ENCODE results near the gene MPZ. TPM values are rescaled to one million over a fixed set of nuclear protein-coding genes. Genes with fewer than 3 reads are reported as not detected.

MPZ gene
- total and polyA plus RNA-seq, 9 of the 15 experiments (the other 6 are each of a cell fraction or from before 2014, with no cell fraction given): 0.22 to 16.6 (median 10.9) TPM

DNA sequence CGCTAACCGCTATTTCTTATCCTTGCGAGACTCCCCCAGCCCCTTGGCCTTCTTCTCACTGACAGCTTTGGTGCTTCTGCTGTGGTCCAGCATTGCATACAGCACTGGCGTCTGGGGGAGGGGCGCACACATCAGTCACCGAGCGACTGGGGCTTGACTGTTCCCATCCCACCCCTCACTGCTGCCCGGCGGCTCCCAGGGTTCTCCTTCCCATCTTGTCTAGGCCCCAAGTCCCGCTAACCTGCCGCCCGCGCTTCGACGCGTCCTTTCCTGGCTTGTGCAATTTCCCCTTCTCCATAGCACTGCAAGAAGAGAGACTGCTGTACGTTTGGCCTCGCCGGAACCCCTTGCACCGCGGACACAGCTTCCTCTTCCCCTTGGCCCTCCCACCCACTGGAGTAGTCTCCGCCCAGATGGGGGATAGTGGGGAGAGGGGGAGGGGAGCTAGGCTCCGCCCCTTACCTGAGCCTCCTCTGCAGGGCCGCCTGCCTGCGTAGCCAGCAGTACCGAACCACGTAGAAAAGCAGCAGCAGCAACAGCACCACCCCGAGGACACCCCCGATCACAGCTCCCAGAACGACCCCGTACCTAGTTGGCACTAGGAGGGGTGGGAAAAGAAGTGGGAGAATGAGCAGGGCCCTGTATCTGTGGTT, 3.8 kb downstream of the MPZ start (continued):
- TF ChIP-seq, protein P1, sequence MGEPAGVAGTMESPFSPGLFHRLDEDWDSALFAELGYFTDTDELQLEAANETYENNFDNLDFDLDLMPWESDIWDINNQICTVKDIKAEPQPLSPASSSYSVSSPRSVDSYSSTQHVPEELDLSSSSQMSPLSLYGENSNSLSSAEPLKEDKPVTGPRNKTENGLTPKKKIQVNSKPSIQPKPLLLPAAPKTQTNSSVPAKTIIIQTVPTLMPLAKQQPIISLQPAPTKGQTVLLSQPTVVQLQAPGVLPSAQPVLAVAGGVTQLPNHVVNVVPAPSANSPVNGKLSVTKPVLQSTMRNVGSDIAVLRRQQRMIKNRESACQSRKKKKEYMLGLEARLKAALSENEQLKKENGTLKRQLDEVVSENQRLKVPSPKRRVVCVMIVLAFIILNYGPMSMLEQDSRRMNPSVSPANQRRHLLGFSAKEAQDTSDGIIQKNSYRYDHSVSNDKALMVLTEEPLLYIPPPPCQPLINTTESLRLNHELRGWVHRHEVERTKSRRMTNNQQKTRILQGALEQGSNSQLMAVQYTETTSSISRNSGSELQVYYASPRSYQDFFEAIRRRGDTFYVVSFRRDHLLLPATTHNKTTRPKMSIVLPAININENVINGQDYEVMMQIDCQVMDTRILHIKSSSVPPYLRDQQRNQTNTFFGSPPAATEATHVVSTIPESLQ (CRISPR knock-in tag; IDR thresholded peaks at IDR 0.05): no peak; the same call in 1 of the 2 replicates
- peak in 1 of 2 experiments; percentile 15; a peak in 2 of 4 replicates for TF ChIP-seq HDAC1 (IDR thresholded peaks at IDR 0.05)
- peak; percentile 69 for TF ChIP-seq POLR2A (conservative IDR thresholded peaks at IDR 0.05)
- TF ChIP-seq, protein P2, sequence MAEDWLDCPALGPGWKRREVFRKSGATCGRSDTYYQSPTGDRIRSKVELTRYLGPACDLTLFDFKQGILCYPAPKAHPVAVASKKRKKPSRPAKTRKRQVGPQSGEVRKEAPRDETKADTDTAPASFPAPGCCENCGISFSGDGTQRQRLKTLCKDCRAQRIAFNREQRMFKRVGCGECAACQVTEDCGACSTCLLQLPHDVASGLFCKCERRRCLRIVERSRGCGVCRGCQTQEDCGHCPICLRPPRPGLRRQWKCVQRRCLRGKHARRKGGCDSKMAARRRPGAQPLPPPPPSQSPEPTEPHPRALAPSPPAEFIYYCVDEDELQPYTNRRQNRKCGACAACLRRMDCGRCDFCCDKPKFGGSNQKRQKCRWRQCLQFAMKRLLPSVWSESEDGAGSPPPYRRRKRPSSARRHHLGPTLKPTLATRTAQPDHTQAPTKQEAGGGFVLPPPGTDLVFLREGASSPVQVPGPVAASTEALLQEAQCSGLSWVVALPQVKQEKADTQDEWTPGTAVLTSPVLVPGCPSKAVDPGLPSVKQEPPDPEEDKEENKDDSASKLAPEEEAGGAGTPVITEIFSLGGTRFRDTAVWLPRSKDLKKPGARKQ (CRISPR knock-in tag; IDR thresholded peaks at IDR 0.05): no peak
- TF ChIP-seq POLR2AphosphoS5 (IDR thresholded peaks at IDR 0.05; ENCODE audit: control insufficient read depth, insufficient read depth, low read depth, low read length): no peak; the same call in 1 of the 2 replicates
- TF ChIP-seq, protein P3, sequence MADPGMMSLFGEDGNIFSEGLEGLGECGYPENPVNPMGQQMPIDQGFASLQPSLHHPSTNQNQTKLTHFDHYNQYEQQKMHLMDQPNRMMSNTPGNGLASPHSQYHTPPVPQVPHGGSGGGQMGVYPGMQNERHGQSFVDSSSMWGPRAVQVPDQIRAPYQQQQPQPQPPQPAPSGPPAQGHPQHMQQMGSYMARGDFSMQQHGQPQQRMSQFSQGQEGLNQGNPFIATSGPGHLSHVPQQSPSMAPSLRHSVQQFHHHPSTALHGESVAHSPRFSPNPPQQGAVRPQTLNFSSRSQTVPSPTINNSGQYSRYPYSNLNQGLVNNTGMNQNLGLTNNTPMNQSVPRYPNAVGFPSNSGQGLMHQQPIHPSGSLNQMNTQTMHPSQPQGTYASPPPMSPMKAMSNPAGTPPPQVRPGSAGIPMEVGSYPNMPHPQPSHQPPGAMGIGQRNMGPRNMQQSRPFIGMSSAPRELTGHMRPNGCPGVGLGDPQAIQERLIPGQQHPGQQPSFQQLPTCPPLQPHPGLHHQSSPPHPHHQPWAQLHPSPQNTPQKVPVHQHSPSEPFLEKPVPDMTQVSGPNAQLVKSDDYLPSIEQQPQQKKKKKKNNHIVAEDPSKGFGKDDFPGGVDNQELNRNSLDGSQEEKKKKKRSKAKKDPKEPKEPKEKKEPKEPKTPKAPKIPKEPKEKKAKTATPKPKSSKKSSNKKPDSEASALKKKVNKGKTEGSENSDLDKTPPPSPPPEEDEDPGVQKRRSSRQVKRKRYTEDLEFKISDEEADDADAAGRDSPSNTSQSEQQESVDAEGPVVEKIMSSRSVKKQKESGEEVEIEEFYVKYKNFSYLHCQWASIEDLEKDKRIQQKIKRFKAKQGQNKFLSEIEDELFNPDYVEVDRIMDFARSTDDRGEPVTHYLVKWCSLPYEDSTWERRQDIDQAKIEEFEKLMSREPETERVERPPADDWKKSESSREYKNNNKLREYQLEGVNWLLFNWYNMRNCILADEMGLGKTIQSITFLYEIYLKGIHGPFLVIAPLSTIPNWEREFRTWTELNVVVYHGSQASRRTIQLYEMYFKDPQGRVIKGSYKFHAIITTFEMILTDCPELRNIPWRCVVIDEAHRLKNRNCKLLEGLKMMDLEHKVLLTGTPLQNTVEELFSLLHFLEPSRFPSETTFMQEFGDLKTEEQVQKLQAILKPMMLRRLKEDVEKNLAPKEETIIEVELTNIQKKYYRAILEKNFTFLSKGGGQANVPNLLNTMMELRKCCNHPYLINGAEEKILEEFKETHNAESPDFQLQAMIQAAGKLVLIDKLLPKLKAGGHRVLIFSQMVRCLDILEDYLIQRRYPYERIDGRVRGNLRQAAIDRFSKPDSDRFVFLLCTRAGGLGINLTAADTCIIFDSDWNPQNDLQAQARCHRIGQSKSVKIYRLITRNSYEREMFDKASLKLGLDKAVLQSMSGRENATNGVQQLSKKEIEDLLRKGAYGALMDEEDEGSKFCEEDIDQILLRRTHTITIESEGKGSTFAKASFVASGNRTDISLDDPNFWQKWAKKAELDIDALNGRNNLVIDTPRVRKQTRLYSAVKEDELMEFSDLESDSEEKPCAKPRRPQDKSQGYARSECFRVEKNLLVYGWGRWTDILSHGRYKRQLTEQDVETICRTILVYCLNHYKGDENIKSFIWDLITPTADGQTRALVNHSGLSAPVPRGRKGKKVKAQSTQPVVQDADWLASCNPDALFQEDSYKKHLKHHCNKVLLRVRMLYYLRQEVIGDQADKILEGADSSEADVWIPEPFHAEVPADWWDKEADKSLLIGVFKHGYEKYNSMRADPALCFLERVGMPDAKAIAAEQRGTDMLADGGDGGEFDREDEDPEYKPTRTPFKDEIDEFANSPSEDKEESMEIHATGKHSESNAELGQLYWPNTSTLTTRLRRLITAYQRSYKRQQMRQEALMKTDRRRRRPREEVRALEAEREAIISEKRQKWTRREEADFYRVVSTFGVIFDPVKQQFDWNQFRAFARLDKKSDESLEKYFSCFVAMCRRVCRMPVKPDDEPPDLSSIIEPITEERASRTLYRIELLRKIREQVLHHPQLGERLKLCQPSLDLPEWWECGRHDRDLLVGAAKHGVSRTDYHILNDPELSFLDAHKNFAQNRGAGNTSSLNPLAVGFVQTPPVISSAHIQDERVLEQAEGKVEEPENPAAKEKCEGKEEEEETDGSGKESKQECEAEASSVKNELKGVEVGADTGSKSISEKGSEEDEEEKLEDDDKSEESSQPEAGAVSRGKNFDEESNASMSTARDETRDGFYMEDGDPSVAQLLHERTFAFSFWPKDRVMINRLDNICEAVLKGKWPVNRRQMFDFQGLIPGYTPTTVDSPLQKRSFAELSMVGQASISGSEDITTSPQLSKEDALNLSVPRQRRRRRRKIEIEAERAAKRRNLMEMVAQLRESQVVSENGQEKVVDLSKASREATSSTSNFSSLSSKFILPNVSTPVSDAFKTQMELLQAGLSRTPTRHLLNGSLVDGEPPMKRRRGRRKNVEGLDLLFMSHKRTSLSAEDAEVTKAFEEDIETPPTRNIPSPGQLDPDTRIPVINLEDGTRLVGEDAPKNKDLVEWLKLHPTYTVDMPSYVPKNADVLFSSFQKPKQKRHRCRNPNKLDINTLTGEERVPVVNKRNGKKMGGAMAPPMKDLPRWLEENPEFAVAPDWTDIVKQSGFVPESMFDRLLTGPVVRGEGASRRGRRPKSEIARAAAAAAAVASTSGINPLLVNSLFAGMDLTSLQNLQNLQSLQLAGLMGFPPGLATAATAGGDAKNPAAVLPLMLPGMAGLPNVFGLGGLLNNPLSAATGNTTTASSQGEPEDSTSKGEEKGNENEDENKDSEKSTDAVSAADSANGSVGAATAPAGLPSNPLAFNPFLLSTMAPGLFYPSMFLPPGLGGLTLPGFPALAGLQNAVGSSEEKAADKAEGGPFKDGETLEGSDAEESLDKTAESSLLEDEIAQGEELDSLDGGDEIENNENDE (IDR thresholded peaks at IDR 0.05; ENCODE audit: low read depth, low read length): no peak
- TF ChIP-seq ATF7 (IDR thresholded peaks at IDR 0.05): peak; percentile 25; the same call in 1 of the 2 replicates
- peak; percentile 35 for TF ChIP-seq EP400 (IDR thresholded peaks at IDR 0.05)
- TF ChIP-seq, protein P4, sequence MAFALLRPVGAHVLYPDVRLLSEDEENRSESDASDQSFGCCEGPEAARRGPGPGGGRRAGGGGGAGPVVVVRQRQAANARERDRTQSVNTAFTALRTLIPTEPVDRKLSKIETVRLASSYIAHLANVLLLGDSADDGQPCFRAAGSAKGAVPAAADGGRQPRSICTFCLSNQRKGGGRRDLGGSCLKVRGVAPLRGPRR (CRISPR knock-in tag; IDR thresholded peaks at IDR 0.05): no peak
- TF ChIP-seq, protein P5, sequence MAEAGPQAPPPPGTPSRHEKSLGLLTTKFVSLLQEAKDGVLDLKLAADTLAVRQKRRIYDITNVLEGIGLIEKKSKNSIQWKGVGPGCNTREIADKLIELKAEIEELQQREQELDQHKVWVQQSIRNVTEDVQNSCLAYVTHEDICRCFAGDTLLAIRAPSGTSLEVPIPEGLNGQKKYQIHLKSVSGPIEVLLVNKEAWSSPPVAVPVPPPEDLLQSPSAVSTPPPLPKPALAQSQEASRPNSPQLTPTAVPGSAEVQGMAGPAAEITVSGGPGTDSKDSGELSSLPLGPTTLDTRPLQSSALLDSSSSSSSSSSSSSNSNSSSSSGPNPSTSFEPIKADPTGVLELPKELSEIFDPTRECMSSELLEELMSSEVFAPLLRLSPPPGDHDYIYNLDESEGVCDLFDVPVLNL (CRISPR knock-in tag; IDR thresholded peaks at IDR 0.05; ENCODE audit: low read depth): no peak
